Neural cell (in vitro differentiated cells): Measurements from ENCODE around the gene RAB4B. TPM values are rescaled to one million over a fixed set of nuclear protein-coding genes. Genes with fewer than 3 reads are reported as not detected.

ENCODE experiments used
- H2AFZ ChIP-seq: fragments of 200-600, 300-800 bp; sonication (generic), shearing (Covaris generic); 2 replicates; pipeline ENCODE4 v1.6.0; 2014; ENCODE audit warnings: low read depth, mild to moderate bottlenecking, antibody characterized with exemption, low read length, moderate library complexity
- H3F3A ChIP-seq: fragments of 200-600 bp; shearing (Covaris generic); 2 replicates; pipeline ENCODE4 v1.6.1; 2016; ENCODE audit warnings: mild to moderate bottlenecking, moderate library complexity, mixed read lengths, antibody characterized with exemption, low read length; ENCODE audit not compliant: insufficient read depth, poor library complexity, severe bottlenecking
- H3K27ac ChIP-seq: fragments of 200-600, 300-800 bp; sonication (generic), shearing (Covaris generic); 2 replicates; pipeline ENCODE4 v1.5.1; 2014; ENCODE audit warnings: mild to moderate bottlenecking, low read length, moderate library complexity
- H3K27me3 ChIP-seq: fragments of 300-800, 200-600 bp; sonication (generic), shearing (Covaris generic); 2 replicates; pipeline ENCODE4 v1.6.0; 2014; ENCODE audit warnings: mild to moderate bottlenecking, low read depth, low read length, moderate library complexity; ENCODE audit not compliant: insufficient read depth
- H3K36me3 ChIP-seq: fragments of 300-800, 200-600 bp; sonication (generic), shearing (Covaris generic); 2 replicates; pipeline ENCODE4 v1.5.1; 2014; ENCODE audit warnings: mild to moderate bottlenecking, antibody characterized with exemption, low read length, moderate library complexity; ENCODE audit not compliant: insufficient read depth
- H3K4me2 ChIP-seq: fragments of 300-800, 200-600 bp; sonication (generic), shearing (Covaris generic); 2 replicates; pipeline ENCODE4 v1.6.0; 2014; ENCODE audit warnings: mild to moderate bottlenecking, low read length
- H3K4me3 ChIP-seq: fragments of 300-800, 200-600 bp; sonication (generic), shearing (Covaris generic); 2 replicates; pipeline ENCODE4 v1.5.1; 2014; ENCODE audit warnings: mild to moderate bottlenecking, low read length, moderate library complexity
- H3K79me2 ChIP-seq: fragments of 200-600 bp; shearing (Covaris generic); replicated peaks from 2 replicates; pipeline ENCODE4 v1.6.0; 2014; ENCODE audit warnings: mild to moderate bottlenecking, low read length, moderate library complexity; ENCODE audit not compliant: insufficient read depth
- H3K9ac ChIP-seq: fragments of 300-800, 200-600 bp; sonication (generic), shearing (Covaris generic); 2 replicates; pipeline ENCODE4 v1.6.1; 2016; ENCODE audit warnings: mild to moderate bottlenecking, low read length, mixed read lengths
- H3K9me2 ChIP-seq: fragments of 200-600 bp; shearing (Covaris generic); 2 replicates; pipeline ENCODE4 v1.6.1; 2016; ENCODE audit warnings: mild to moderate bottlenecking, low read length, mixed read lengths; ENCODE audit not compliant: insufficient read depth
- H3K9me3 ChIP-seq: fragments of 200-600, 300-800 bp; sonication (generic), shearing (Covaris generic); 2 replicates; pipeline ENCODE4 v1.6.1; 2016; ENCODE audit warnings: mild to moderate bottlenecking, mixed run types, low read length, moderate library complexity, mixed read lengths
- H4K20me1 ChIP-seq: fragments of 200-600 bp; shearing (Covaris generic); 2 replicates; pipeline ENCODE4 v1.6.1; 2016; ENCODE audit warnings: mild to moderate bottlenecking, mixed run types; ENCODE audit not compliant: insufficient read depth
- CTCF ChIP-seq: fragments of 450-650 bp; IDR thresholded peaks from 2 replicates; pipeline ENCODE4 v1.5.1; 2014; ENCODE audit warnings: antibody characterized with exemption, mild to moderate bottlenecking, moderate library complexity; ENCODE audit not compliant: poor library complexity, severe bottlenecking
- EP300 ChIP-seq: fragments of 450-650 bp; conservative IDR thresholded peaks from 2 replicates; pipeline ENCODE4 v1.6.1; 2014; ENCODE audit warnings: antibody characterized with exemption, mild to moderate bottlenecking, moderate library complexity; ENCODE audit not compliant: poor library complexity, severe bottlenecking
- EZH2 ChIP-seq: fragments of 200-600, 300-800 bp; shearing (Covaris generic), sonication (generic); IDR thresholded peaks from 2 replicates; pipeline ENCODE4 v1.6.1; 2014; ENCODE audit warnings: antibody characterized with exemption, low read length, borderline replicate concordance, mild to moderate bottlenecking; ENCODE audit not compliant: insufficient read depth, poor library complexity, severe bottlenecking
- MXI1 ChIP-seq: fragments of 450-650 bp; conservative IDR thresholded peaks from 2 replicates; pipeline ENCODE4 v1.6.1; 2014; ENCODE audit warnings: antibody characterized with exemption, mild to moderate bottlenecking; ENCODE audit not compliant: poor library complexity, severe bottlenecking
- POLR2AphosphoS5 ChIP-seq: IDR thresholded peaks from 2 replicates; pipeline ENCODE4 v1.6.1; 2012
- RAD21 ChIP-seq: fragments of 450-650 bp; conservative IDR thresholded peaks from 2 replicates; pipeline ENCODE4 v1.6.1; 2014; ENCODE audit warnings: antibody characterized with exemption, mild to moderate bottlenecking, moderate library complexity
- REST ChIP-seq: IDR thresholded peaks from 2 replicates; pipeline ENCODE4 v1.6.1; 2012; ENCODE audit warnings: borderline replicate concordance
- SMC3 ChIP-seq: fragments of 450-650 bp; conservative IDR thresholded peaks from 2 replicates; pipeline ENCODE4 v1.6.1; 2014; ENCODE audit warnings: antibody characterized with exemption, mild to moderate bottlenecking, moderate library complexity; ENCODE audit not compliant: poor library complexity
- TAF1 ChIP-seq: IDR thresholded peaks from 2 replicates; pipeline ENCODE4 v1.6.1; 2012; ENCODE audit warnings: low read depth
- polyA plus RNA-seq: library from polyadenylated mRNA; depleted of rRNA; stranded (reverse); fragments of >200 nt; gene quantifications from 2 replicates; pipeline ENCODE4 v1.2.3, GENCODE V29; 2014

Gene RAB4B
- polyA plus RNA-seq, 1 donor from 2014 or later = 66.0 TPM

DNA sequence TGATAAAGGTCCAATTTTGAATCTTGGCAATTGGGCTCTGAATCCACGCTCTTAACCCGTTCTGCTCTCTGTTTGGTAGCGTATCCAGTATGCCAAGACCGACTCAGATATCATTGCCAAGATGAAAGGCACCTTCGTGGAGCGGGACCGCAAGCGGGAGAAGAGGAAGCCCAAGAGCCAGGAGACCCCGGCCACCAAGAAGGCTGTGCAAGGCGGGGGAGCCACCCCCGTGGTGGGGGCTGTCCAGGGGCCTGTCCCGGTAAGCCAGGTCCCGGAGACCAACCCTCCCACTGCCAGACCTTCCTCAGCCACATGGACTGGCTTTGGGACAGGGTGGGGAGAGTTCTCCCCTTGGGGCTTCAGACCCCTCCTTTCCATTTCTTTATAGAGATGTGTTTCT lies 18.7 kb upstream of the RAB4B start:
- Histone ChIP-seq H4K20me1 (no peaks in the 10 kb centered on the region), H3K27me3 (no peaks in the 10 kb centered on the region), H3K4me2 (no peak overlapping the region), H3F3A (no peaks in the 10 kb centered on the region), H3K4me3 (no peak overlapping the region), H3K9me3 (no peaks in the 10 kb centered on the region), H3K9me2 (no peaks in the 10 kb centered on the region), H2AFZ (no peak overlapping the region), H3K9ac (no peak overlapping the region), H3K36me3 (no peaks in the 10 kb centered on the region), H3K27ac (no peak overlapping the region), H3K79me2 (peaks cover 17% of the 10 kb centered on the region)
- no peak for TF ChIP-seq MXI1
- no peak for TF ChIP-seq EP300
- TF ChIP-seq EZH2 = no peak
- TF ChIP-seq POLR2AphosphoS5 = no peak
- TF ChIP-seq SMC3 = no peak
- TF ChIP-seq REST = no peak
- TF ChIP-seq CTCF = no peak
- TF ChIP-seq RAD21 = no peak
- no peak for TF ChIP-seq TAF1

- Histone ChIP-seq H3K27ac (no peak overlapping the region), H3K4me3 (no peak overlapping the region)
Measured at GRCh38 chr19:40762754-40763470, 15.1 kb upstream of the RAB4B start.

More at GRCh38 chr19:40762754-40763470, 15.1 kb upstream of the RAB4B start:
- H3K9ac ChIP-seq = no peak overlapping the region
- TF ChIP-seq REST = no peak
- TF ChIP-seq SMC3 = no peak
- no peak for TF ChIP-seq POLR2AphosphoS5
- no peak for TF ChIP-seq MXI1
- no peak for TF ChIP-seq EP300
- no peak for TF ChIP-seq RAD21
- TF ChIP-seq CTCF = no peak
- no peak for TF ChIP-seq EZH2
- TF ChIP-seq TAF1 = no peak
- no peaks in the 10 kb centered on the region for H3K27me3 ChIP-seq
- H3K79me2 ChIP-seq = no peaks in the 10 kb centered on the region
- no peaks in the 10 kb centered on the region for H3F3A ChIP-seq
- no peaks in the 10 kb centered on the region for H3K36me3 ChIP-seq
- H2AFZ ChIP-seq = no peak overlapping the region
- H3K9me2 ChIP-seq = no peaks in the 10 kb centered on the region
- H3K9me3 ChIP-seq = no peaks in the 10 kb centered on the region
- no peak overlapping the region for H3K4me2 ChIP-seq
- H4K20me1 ChIP-seq = no peaks in the 10 kb centered on the region
